ENCODE measurements around the gene GYS1. TPM values are rescaled to one million over a fixed set of nuclear protein-coding genes. Genes with fewer than 3 reads are reported as not detected.
"Not testable (repeated sequence)": the region's sequence is repeated elsewhere in the genome, so short reads cannot be mapped to it uniquely, and the experiment has no call there.

Gene GYS1
- 100 to 1,000 TPM; 139 to 245 (median 201) TPM for total RNA-seq
- 100 to 1,000 TPM; 114 to 128 TPM for polyA plus RNA-seq
- long read RNA-seq, donor 1, partial matches to known transcripts: 1 of 12 reads
- long read RNA-seq, donor 1, other reads (novel, unspliced or antisense): 10 of 12 reads
- long read RNA-seq, donor 2, partial matches to known transcripts: 4 of 44 reads
- long read RNA-seq, donor 2, other reads (novel, unspliced or antisense): 39 of 44 reads
- long read RNA-seq, donor 3, transcript GYS1-202 (16 exons, 3,574 nt): major isoform, 10 of 41 reads
- long read RNA-seq, donor 3, partial matches to known transcripts: 28 of 41 reads
- long read RNA-seq, donor 3, other reads (novel, unspliced or antisense): 3 of 41 reads

GRCh38 chr19:48993175-48994034 lies at the start of gene GYS1, which contains the start of gene RUVBL2:
Gene GYS1, minus strand, starts transcription at chr19:48993309. Its CDS starts 197 bp downstream, at chr19:48993112.
Gene RUVBL2, plus strand, starts transcription at chr19:48993887. Its CDS starts 25 bp downstream, at chr19:48993912.
- H3K27me3 ChIP-seq: no peaks in the 10 kb centered on the region
- peak in 8 of 9 donors; percentile 96 to 99 (median 98) for TF ChIP-seq CTCF (IDR thresholded peaks at IDR 0.05)
- ATAC-seq (peak; percentile 90 to 96 (median 94)), DNase-seq (peak; percentile 99 to 100)
- peak within 1 kb of the TSS; percentile 54 to 99 (median 88) for H3K4me3 ChIP-seq
- 0 to 1% methylated on average over 56 of the region's 56 CpGs for WGBS, 2 donors
- intact Hi-C loops (cut with DNase I): loop anchor here in 5 of 10 donors (1.0 to 10.0 kb wide), 5 partner anchors 81 to 221 kb away; partner anchors contain the start of genes KCNA7 (in 2 of the 5), HRC (in 1 of the 5), PPP1R15A (in 1 of the 5) and TRPM4 (in 1 of the 5)
- H3K9me3 ChIP-seq: no peaks in the 10 kb centered on the region
- H3K36me3 ChIP-seq: peaks cover 0 to 26% (median 9%) of the 10 kb centered on the region in 9 donors
- H3K4me1 ChIP-seq: peaks cover 9 to 52% (median 42%) of the 10 kb centered on the region in 9 donors
- H3K27ac ChIP-seq: peak within 1 kb of the TSS; percentile 74 to 98 (median 95)

GRCh38 chr19:49042666-49043065 lies 49.6 kb upstream of the GYS1 start:
- H3K4me1 ChIP-seq; H3K36me3 ChIP-seq; intact Hi-C loops (cut with DNase I); H3K4me3 ChIP-seq; H3K27me3 ChIP-seq; ATAC-seq; DNase-seq; H3K27ac ChIP-seq; H3K9me3 ChIP-seq: not testable (repeated sequence)
- WGBS, 2 donors: 79 to 95% methylated on average over 2 to 4 of the region's 4 CpGs

- no peaks in the 10 kb centered on the region for H3K9me3 ChIP-seq
- no peak for DNase-seq
- H3K27me3 ChIP-seq: no peaks in the 10 kb centered on the region
- no peak for TF ChIP-seq CTCF (IDR thresholded peaks at IDR 0.05)
- ATAC-seq: no peak
- intact Hi-C loops (cut with DNase I): no loop called here
- no peak overlapping the region for H3K4me3 ChIP-seq
- no peak overlapping the region for H3K27ac ChIP-seq
- no peaks in the 10 kb centered on the region for H3K4me1 ChIP-seq
- no peaks in the 10 kb centered on the region for H3K36me3 ChIP-seq
- 74 to 79% methylated on average over 17 of the region's 17 CpGs for WGBS, 2 donors
Observed at GRCh38 chr19:49042177-49042576, 49.1 kb upstream of the GYS1 start.

DNA sequence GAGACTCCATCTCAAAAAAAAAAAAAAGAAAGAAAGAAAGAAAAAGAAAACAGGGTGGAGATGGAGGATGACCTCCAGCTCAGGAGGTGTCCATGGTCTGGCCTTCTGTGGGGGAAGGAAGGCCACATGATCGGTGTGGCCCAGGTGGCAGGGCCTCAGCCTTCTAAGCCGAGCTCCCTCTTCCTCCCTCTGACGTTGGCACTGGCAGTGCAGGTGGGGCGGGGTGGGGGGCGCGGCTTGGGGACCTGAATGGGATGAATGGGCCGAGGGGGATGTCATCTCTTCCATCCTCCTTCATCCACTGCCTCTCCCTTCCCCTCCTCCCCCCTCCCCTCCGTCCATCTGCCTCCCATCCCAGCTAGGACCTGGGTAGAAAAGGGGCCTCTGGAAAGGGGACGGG lies 46.6 kb upstream of the GYS1 start:
- ATAC-seq; H3K4me3 ChIP-seq; H3K36me3 ChIP-seq; H3K9me3 ChIP-seq; H3K27me3 ChIP-seq; H3K4me1 ChIP-seq; DNase-seq; intact Hi-C loops (cut with DNase I); H3K27ac ChIP-seq: not testable (repeated sequence)
- WGBS, 2 donors: 60 to 79% methylated on average over 9 of the region's 9 CpGs

DNA sequence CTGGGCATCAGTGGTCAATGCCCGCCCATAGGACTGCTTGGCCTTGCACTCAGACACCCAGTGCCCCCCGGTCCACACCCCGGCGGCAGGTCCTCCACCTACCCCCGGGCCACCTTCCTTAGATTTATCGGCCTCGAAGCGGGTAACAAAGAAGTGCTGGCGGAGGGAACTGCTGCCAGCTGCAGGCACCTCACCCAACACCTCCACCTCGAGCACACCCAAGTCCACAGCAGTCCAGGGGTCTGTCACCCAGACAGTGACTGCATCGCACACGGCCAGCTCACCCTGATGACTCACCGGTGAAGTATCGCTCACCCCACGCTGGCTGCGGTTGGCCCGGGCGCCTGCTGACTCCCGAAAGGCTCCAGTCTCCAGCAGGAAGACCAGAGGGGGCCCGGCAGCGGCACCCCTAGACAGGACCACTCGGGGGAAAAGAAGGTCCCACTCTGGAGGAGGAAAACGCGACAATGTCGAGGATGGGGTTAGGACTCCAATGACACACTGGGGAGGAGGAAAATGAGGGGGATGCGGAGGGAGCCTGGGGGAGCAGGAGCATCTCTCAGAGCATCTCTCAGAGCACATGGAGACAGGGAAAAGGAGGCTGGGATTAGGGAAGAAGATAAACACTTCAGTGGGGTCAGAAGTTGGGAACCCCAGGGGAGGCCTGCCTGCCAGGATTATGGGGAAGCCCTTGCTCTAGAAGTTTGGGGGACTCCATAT lies 45.6 kb upstream of the GYS1 start:
- DNase-seq; H3K4me3 ChIP-seq; H3K27me3 ChIP-seq; H3K4me1 ChIP-seq; H3K27ac ChIP-seq; ATAC-seq; H3K9me3 ChIP-seq; intact Hi-C loops (cut with DNase I); H3K36me3 ChIP-seq: not testable (repeated sequence)
- 84% methylated on average over 26 of the region's 26 CpGs for WGBS, 2 donors

DNA sequence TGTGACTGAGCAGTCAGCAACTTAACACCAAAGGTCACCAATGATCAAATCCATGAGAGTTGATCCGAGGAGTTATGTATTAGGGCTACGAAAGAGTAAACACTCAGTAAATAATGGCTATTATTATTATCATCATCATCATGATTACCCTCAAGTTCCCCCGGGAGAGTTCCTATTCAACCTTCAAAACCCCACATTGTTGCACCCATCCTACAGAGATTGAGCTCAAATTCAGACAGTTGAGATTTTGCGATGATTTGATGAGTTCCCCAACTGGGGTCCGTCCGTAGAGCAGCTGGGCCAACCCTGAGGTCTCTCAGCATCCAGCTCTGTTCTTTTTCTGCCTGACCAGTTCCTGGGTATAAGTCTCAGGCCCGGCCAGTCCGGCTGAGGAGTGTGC lies 45.0 kb upstream of the GYS1 start:
- H3K4me3 ChIP-seq; ATAC-seq; H3K4me1 ChIP-seq; intact Hi-C loops (cut with DNase I); H3K9me3 ChIP-seq; H3K27me3 ChIP-seq; H3K36me3 ChIP-seq; DNase-seq; H3K27ac ChIP-seq: not testable (repeated sequence)
- WGBS, 2 donors: 92 to 94% methylated on average over 6 of the region's 8 CpGs
